ENCODE data around the gene SNAP47.
A peak's percentile ranks its signal among the peaks of the same experiment; 100 is the strongest.

The SNAP47 gene

GRCh38 chr1:227764019-227764391, 28.8 kb downstream of the SNAP47 start:
- 75% methylated on average over 7 of the region's 7 CpGs for WGBS (ENCODE audit: insufficient coverage)

GRCh38 chr1:227765261-227766014, 30.2 kb downstream of the SNAP47 start:
- POLR2A ChIA-PET = interaction anchor here (1.0 kb wide), 1 partner anchor 187 kb away, joined by 3 read pairs; no protein-coding TSS in a partner anchor
- no peak overlapping the region for H3K4me3 ChIP-seq (ENCODE audit: control insufficient read depth in 1 of 7, extremely low read depth in 1 of 7, insufficient read depth in 4 of 7, low read depth in 2 of 7, low read length in 6 of 7)
- no peaks in the 10 kb centered on the region for H3K9me3 ChIP-seq (ENCODE audit: control extremely low read depth in 1 of 5, control insufficient read depth in 4 of 5, insufficient read depth in 2 of 5, low read depth in 1 of 5, low read length in 4 of 5)
- peaks cover 0 to 52% (median 47%) of the 10 kb centered on the region in 4 experiments for H3K4me1 ChIP-seq (ENCODE audit: control extremely low read depth in 1 of 4, control insufficient read depth in 4 of 4, insufficient read depth in 4 of 4, low read length in 3 of 4)
- no peaks in the 10 kb centered on the region for H3K27me3 ChIP-seq (replicated peaks in 2 of 5; ENCODE audit: control insufficient read depth in 4 of 5, insufficient read depth in 5 of 5, low read length in 4 of 5)
- H3K36me3 ChIP-seq (ENCODE audit: control insufficient read depth in 4 of 4, insufficient read depth in 4 of 4, low read length in 3 of 4) = peaks cover 12 to 65% (median 31%) of the 10 kb centered on the region in 4 experiments
- H3K27ac ChIP-seq (ENCODE audit: insufficient read depth in 1 of 2, low read depth in 1 of 2, low read length in 2 of 2, poor library complexity in 1 of 2, severe bottlenecking in 2 of 2) = no peak overlapping the region
- WGBS (ENCODE audit: insufficient coverage) = 97% methylated on average over 6 of the region's 8 CpGs
- CTCF ChIA-PET = interaction anchor here (0.6 to 2.7 kb wide), 13 partner anchors 10 to 335 kb away, joined by 3 to 13 read pairs (median 3); no protein-coding TSS in a partner anchor
- DNase-seq = no peak

More at GRCh38 chr1:227764019-227764391, 28.8 kb downstream of the SNAP47 start:
- Histone ChIP-seq H3K9me3 (ENCODE audit: control extremely low read depth in 1 of 5, control insufficient read depth in 4 of 5, insufficient read depth in 2 of 5, low read depth in 1 of 5, low read length in 4 of 5) (no peaks in the 10 kb centered on the region), H3K27me3 (replicated peaks in 2 of 5; ENCODE audit: control insufficient read depth in 4 of 5, insufficient read depth in 5 of 5, low read length in 4 of 5) (no peaks in the 10 kb centered on the region), H3K4me1 (ENCODE audit: control extremely low read depth in 1 of 4, control insufficient read depth in 4 of 4, insufficient read depth in 4 of 4, low read length in 3 of 4) (peaks cover 0 to 52% (median 47%) of the 10 kb centered on the region in 4 experiments), H3K27ac (ENCODE audit: insufficient read depth in 1 of 2, low read depth in 1 of 2, low read length in 2 of 2, poor library complexity in 1 of 2, severe bottlenecking in 2 of 2) (no peak overlapping the region), H3K4me3 (ENCODE audit: control insufficient read depth in 1 of 7, extremely low read depth in 1 of 7, insufficient read depth in 4 of 7, low read depth in 2 of 7, low read length in 6 of 7) (no peak overlapping the region), H3K36me3 (ENCODE audit: control insufficient read depth in 4 of 4, insufficient read depth in 4 of 4, low read length in 3 of 4) (peaks cover 15 to 67% (median 33%) of the 10 kb centered on the region in 4 experiments)
- CTCF ChIA-PET = interaction anchor here (1.7 to 4.1 kb wide), 6 partner anchors 30 to 282 kb away, joined by 3 to 29 read pairs (median 6); partner anchors contain the start of gene WNT9A
- no peak for DNase-seq
- POLR2A ChIA-PET = no interaction called here

GRCh38 chr1:227766015-227766634, 30.9 kb downstream of the SNAP47 start:
- CTCF ChIA-PET = interaction anchor here (0.6 to 2.7 kb wide), 10 partner anchors 9 to 335 kb away, joined by 3 to 13 read pairs (median 4); no protein-coding TSS in a partner anchor
- Histone ChIP-seq H3K9me3 (ENCODE audit: control extremely low read depth in 1 of 5, control insufficient read depth in 4 of 5, insufficient read depth in 2 of 5, low read depth in 1 of 5, low read length in 4 of 5) (no peaks in the 10 kb centered on the region), H3K27me3 (replicated peaks in 2 of 5; ENCODE audit: control insufficient read depth in 4 of 5, insufficient read depth in 5 of 5, low read length in 4 of 5) (no peaks in the 10 kb centered on the region), H3K36me3 (ENCODE audit: control insufficient read depth in 4 of 4, insufficient read depth in 4 of 4, low read length in 3 of 4) (peaks cover 11 to 63% (median 29%) of the 10 kb centered on the region in 4 experiments), H3K4me3 (ENCODE audit: control insufficient read depth in 1 of 7, extremely low read depth in 1 of 7, insufficient read depth in 4 of 7, low read depth in 2 of 7, low read length in 6 of 7) (no peak overlapping the region), H3K4me1 (ENCODE audit: control extremely low read depth in 1 of 4, control insufficient read depth in 4 of 4, insufficient read depth in 4 of 4, low read length in 3 of 4) (peaks cover 0 to 52% (median 47%) of the 10 kb centered on the region in 4 experiments), H3K27ac (ENCODE audit: insufficient read depth in 1 of 2, low read depth in 1 of 2, low read length in 2 of 2, poor library complexity in 1 of 2, severe bottlenecking in 2 of 2) (no peak overlapping the region)
- POLR2A ChIA-PET = no interaction called here
- 36% methylated on average over 15 of the region's 17 CpGs for WGBS (ENCODE audit: insufficient coverage)
- DNase-seq = peak; percentile 44 to 95 (median 93)

- peaks cover 0 to 50% (median 45%) of the 10 kb centered on the region in 4 experiments for H3K4me1 ChIP-seq (ENCODE audit: control extremely low read depth in 1 of 4, control insufficient read depth in 4 of 4, insufficient read depth in 4 of 4, low read length in 3 of 4)
- H3K9me3 ChIP-seq (ENCODE audit: control extremely low read depth in 1 of 5, control insufficient read depth in 4 of 5, insufficient read depth in 2 of 5, low read depth in 1 of 5, low read length in 4 of 5) = no peaks in the 10 kb centered on the region
- ChIA-PET POLR2A (no interaction called here), CTCF (interaction anchor here (0.7 to 2.7 kb wide), 7 partner anchors 9 to 200 kb away, joined by 3 to 13 read pairs (median 4); no protein-coding TSS in a partner anchor)
- H3K4me3 ChIP-seq (ENCODE audit: control insufficient read depth in 1 of 7, extremely low read depth in 1 of 7, insufficient read depth in 4 of 7, low read depth in 2 of 7, low read length in 6 of 7) = no peak overlapping the region
- no peak overlapping the region for H3K27ac ChIP-seq (ENCODE audit: insufficient read depth in 1 of 2, low read depth in 1 of 2, low read length in 2 of 2, poor library complexity in 1 of 2, severe bottlenecking in 2 of 2)
- H3K27me3 ChIP-seq (replicated peaks in 2 of 5; ENCODE audit: control insufficient read depth in 4 of 5, insufficient read depth in 5 of 5, low read length in 4 of 5) = no peaks in the 10 kb centered on the region
- peaks cover 11 to 57% (median 26%) of the 10 kb centered on the region in 4 experiments for H3K36me3 ChIP-seq (ENCODE audit: control insufficient read depth in 4 of 4, insufficient read depth in 4 of 4, low read length in 3 of 4)
- WGBS (ENCODE audit: insufficient coverage) = 52% methylated on average over 18 of the region's 19 CpGs
- no peak for DNase-seq
Measured at GRCh38 chr1:227766653-227767277, 31.5 kb downstream of the SNAP47 start.

GRCh38 chr1:227767401-227768124, 32.3 kb downstream of the SNAP47 start:
- no peaks in the 10 kb centered on the region for H3K9me3 ChIP-seq (ENCODE audit: control extremely low read depth in 1 of 5, control insufficient read depth in 4 of 5, insufficient read depth in 2 of 5, low read depth in 1 of 5, low read length in 4 of 5)
- no peak overlapping the region for H3K27ac ChIP-seq (ENCODE audit: insufficient read depth in 1 of 2, low read depth in 1 of 2, low read length in 2 of 2, poor library complexity in 1 of 2, severe bottlenecking in 2 of 2)
- H3K4me3 ChIP-seq (ENCODE audit: control insufficient read depth in 1 of 7, extremely low read depth in 1 of 7, insufficient read depth in 4 of 7, low read depth in 2 of 7, low read length in 6 of 7) = no peak overlapping the region
- peaks cover 11 to 54% (median 27%) of the 10 kb centered on the region in 4 experiments for H3K36me3 ChIP-seq (ENCODE audit: control insufficient read depth in 4 of 4, insufficient read depth in 4 of 4, low read length in 3 of 4)
- DNase-seq = no peak
- POLR2A ChIA-PET = no interaction called here
- WGBS (ENCODE audit: insufficient coverage) = 96% methylated on average over 5 of the region's 6 CpGs
- peaks cover 0 to 42% (median 37%) of the 10 kb centered on the region in 4 experiments for H3K4me1 ChIP-seq (ENCODE audit: control extremely low read depth in 1 of 4, control insufficient read depth in 4 of 4, insufficient read depth in 4 of 4, low read length in 3 of 4)
- CTCF ChIA-PET = interaction anchor here (1.6 to 2.1 kb wide), 2 partner anchors 8 to 187 kb away, joined by 4 to 8 read pairs; no protein-coding TSS in a partner anchor
- no peaks in the 10 kb centered on the region for H3K27me3 ChIP-seq (replicated peaks in 2 of 5; ENCODE audit: control insufficient read depth in 4 of 5, insufficient read depth in 5 of 5, low read length in 4 of 5)

- peaks cover 0 to 37% (median 31%) of the 10 kb centered on the region in 4 experiments for H3K4me1 ChIP-seq (ENCODE audit: control extremely low read depth in 1 of 4, control insufficient read depth in 4 of 4, insufficient read depth in 4 of 4, low read length in 3 of 4)
- WGBS (ENCODE audit: insufficient coverage) = 97% methylated on average over 7 of the region's 7 CpGs
Measured at GRCh38 chr1:227768125-227768439, 32.8 kb downstream of the SNAP47 start.

More at GRCh38 chr1:227768125-227768439, 32.8 kb downstream of the SNAP47 start:
- ChIA-PET CTCF (no interaction called here), POLR2A (no interaction called here)
- Histone ChIP-seq H3K27me3 (replicated peaks in 2 of 5; ENCODE audit: control insufficient read depth in 4 of 5, insufficient read depth in 5 of 5, low read length in 4 of 5) (no peaks in the 10 kb centered on the region), H3K36me3 (ENCODE audit: control insufficient read depth in 4 of 4, insufficient read depth in 4 of 4, low read length in 3 of 4) (peaks cover 11 to 54% (median 27%) of the 10 kb centered on the region in 4 experiments), H3K27ac (ENCODE audit: insufficient read depth in 1 of 2, low read depth in 1 of 2, low read length in 2 of 2, poor library complexity in 1 of 2, severe bottlenecking in 2 of 2) (no peak overlapping the region), H3K4me3 (ENCODE audit: control insufficient read depth in 1 of 7, extremely low read depth in 1 of 7, insufficient read depth in 4 of 7, low read depth in 2 of 7, low read length in 6 of 7) (no peak overlapping the region), H3K9me3 (ENCODE audit: control extremely low read depth in 1 of 5, control insufficient read depth in 4 of 5, insufficient read depth in 2 of 5, low read depth in 1 of 5, low read length in 4 of 5) (no peaks in the 10 kb centered on the region)
- no peak for DNase-seq
